Kidney glomerular epithelial cell (primary cell): Measurements from ENCODE around the gene IGSF9.
"Not testable (repeated sequence)": the region's sequence is repeated elsewhere in the genome, so short reads cannot be mapped to it uniquely, and the experiment has no call there.

ENCODE experiments used
- DNase-seq: peaks from one replicate; lab custom pipeline; 2025; lab: John Stamatoyannopoulos, UW

IGSF9 gene

DNA sequence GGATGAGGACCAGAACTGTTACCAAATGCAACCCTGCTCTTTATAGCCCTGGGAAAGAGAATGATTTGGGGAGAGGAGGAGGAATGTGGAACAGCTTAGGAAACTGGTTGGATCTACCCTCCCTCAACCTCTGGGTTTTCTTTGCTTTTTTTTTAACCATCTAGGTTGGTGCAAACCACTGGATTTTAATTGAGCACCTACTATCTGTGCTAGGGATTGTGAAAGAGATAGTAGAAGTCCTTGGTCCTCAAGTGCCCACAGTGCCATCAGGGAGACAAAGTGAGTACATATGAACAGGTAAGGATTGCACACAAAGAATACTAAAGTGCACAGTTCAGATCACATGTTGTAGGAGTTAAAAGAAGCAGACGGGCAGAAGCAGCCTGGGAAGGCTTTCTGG, 24.8 kb downstream of the IGSF9 start:
- DNase-seq, result no peak

DNA sequence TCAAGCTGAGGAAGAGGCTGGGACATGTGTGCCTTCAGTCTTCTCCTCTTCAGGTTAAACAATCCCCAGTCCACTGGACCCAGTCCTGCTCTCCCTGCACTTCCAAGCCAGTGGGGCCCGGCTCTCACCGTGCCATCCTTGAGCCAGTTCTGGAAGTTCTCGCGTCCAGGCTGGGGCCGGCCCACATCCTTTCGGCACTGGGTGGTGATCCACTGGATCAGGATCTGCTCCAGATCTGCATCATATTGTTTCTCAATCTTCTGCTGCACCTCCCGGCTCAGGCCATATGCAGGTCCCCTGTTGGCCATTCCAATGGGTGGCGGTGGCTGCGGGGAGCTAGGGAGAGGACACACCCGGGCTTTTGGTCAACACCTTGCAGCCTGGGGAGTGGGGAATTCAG, 25.2 kb downstream of the IGSF9 start:
- DNase-seq, result no peak

DNA sequence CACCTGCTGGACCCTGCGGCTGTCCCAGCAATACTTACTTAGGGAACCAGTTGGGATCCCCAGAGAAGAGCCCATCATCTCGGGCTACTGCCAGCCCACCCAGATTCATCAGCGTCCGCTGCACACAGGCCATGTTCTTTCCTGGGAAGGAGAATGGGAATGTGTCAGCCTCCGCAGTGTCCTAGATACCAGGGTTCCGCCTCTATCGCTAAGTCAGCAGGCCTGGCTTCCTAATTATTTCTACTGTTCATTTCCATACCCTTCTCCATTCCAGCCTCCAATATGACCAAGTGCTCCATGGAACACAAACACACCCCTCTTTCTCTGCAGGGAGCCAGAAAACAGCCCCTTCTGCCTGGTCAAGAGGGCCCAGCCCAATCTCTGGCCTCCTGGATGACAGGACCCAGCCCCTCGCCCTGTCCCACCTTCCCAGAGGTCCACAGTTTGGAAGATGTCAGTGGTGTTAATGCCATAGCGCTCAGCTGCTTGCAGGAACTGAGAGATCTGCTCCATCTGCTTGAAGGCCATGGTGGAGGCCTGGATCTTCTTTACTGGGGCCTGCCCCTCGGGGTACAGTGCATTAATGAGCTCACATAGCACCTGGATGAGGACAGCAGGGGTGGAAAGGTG, 26.1 kb downstream of the IGSF9 start:
- no peak for DNase-seq

DNA sequence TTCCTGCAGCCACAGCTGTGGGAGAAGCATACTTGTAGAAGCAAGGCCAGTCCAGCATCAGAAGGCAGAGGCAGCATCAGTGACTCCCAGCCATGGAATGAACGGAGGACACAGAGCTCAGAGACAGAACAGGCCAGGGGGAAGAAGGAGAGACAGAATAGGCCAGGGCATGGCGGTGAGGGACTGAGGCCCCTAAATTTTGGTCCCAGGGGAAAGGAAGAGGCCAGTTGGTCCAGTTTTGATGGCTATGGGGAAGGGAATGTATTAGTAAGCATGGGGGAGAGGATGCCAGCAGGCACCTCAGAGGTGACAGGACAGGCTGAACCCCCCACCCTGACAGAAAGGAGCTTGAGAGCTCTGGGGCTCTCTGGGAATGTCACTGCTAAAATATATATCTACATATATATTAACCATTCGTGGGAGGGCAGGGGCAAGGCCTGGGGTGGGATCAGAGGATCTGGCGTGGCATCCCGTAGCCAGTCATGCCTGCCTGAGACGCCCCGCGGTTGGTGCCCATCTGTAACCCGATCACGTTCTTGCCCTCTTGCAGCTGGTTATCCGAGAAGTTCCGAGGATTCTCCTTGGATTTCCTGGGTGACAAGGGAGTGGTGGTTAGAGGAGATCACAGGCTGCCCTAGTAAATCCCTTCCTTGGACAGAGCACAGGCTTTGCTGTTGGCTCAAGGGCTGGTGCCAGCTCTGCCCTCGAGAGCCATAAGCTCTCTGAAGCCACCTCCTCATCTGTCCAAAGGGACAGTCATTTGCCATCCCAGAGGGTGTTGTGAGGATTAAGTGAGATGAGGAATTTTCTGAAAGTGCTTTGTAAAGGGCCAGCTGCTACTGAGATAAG, 26.8 kb downstream of the IGSF9 start:
- no peak for DNase-seq

DNA sequence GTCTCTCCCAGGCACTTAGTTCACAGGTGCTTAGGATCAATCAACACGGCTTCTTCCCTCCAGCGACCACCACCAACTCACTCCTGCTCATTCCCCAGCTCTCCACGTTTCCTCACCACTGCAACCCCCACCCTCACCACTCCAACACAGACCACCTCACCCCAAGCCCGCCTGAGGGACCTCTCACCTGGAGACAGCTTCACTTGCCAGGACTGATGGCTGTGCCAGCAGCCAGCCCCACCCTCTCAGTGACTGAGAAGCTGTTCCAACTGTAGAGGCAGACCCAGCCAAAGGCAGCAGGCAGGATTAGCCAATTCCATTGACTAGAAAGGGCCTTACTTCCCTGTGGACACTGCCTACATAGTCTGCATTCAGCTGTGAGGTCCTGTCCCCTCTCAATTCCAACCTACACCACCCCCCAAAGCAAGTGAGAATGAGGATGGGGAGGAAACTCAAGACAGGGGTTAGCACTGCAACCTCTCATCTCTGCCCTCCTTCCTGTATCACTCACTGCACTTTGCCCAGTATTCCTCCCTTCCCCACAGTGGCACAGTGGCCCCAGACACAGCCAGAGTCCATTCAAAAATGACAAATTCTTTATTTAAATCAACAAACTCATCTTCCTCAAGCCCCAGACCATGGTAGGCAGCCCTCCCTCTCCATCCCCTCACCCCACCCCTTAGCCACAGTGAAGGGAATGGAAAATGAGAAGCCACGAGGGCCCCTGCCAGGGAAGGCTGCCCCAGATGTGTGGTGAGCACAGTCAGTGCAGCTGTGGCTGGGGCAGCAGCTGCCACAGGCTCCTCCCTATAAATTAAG, 27.7 kb downstream of the IGSF9 start:
- no peak for DNase-seq

DNA sequence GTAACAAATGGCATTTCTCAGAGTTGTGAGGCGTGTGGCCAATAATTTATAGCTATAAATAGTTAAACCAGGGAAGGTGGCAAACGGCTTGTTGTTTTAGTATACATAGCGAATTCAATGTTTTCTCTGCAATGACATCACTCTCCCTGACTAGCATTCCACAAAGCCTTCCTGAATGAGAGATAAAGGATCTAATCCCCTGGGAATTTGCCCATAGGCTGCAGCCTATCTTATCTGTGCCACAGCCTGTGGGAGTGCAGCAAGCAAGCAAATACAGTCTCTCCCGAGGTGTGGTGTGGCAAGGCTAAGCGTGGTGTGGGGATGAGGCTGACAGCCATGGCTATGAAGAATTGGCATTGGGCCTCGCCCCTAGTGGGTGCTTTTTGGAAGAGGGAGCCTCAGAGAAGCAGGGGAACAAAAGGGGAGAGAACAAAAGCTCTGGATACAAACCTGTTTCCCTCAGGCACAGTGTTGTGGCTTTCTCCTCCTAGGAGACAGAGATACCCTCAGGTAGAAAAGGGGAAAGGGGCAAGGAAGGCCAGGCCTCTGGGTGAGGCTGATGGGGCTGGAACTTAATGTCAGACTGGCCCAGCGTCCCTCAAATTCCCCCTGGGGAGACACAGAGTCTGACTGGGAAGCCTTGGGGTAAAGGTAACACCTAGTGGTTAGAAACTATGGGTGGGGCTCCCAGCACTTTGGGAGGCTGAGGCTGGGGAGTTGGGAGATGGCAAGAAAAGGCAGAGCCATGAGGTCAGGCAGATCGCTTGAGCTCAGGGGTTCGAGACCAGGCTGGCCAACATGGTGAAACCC, 29.0 kb downstream of the IGSF9 start:
- DNase-seq, result peak; percentile 83

DNA sequence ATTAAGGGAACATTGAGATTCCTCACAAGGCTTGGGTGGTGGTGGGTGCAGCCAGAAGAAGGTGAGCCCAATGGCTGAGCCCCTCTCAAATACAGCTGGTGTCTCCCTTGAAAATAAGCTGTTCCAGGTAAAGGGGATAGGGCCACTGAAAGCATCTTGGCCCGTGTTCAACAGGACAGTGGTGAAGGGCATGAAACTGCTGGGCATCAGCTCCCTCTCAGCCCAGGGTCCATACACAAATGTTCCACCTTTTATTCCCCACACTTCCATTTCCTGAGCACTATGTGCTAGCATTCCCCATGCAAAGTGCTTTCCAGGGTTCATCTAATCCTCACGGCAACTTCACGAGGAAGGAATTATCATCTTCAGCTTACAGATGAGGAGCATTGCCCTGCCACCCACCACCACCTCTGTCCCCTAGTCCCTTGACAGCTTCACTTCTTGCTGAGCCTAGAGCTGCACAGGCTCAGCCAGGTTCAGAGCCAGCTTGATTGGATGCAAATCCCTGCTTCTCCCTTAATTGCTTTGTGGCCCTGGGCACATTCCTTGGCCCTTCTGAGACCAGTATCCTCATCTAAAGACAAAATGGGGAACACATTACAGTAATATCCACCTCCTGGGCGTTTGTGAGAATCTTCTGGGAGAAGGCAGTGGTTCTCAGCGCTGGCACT, 29.7 kb downstream of the IGSF9 start:
- DNase-seq, result no peak

DNA sequence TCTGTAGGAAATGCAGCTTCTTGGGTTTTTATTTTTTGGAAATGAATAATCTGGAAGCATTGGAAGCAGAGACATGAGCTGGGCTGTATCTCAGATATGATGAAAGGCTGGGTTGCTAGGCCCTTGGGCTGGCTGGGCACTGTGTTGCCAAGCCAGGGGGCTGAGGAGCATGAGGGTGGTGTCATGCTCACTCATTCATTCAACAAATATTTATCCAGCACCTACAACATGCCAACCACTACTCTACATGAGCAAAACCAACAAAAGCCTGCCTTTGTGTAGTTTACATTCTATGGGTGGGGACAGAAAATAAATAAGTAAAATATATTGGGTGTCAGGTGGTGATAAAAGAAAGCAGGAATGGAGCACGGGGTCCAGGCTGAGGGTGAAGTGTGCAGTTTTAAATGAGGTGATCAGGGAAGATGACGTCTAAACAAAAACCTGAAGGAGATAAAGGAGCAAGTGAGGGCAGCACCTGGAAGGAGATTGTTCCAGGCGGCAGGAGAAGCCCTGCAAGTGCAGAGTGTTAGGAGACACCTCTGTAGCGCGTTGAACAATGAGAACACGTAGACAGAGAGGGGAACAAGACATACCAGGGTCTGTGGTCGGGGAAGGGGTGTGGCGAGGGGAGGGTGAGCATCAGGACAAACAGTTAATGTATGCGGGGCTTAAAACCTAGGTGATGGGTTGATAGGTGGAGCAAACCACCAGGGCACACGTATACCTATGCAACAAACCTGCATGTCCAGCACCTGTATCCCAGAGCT, 31.0 kb downstream of the IGSF9 start:
- DNase-seq, result no peak

DNA sequence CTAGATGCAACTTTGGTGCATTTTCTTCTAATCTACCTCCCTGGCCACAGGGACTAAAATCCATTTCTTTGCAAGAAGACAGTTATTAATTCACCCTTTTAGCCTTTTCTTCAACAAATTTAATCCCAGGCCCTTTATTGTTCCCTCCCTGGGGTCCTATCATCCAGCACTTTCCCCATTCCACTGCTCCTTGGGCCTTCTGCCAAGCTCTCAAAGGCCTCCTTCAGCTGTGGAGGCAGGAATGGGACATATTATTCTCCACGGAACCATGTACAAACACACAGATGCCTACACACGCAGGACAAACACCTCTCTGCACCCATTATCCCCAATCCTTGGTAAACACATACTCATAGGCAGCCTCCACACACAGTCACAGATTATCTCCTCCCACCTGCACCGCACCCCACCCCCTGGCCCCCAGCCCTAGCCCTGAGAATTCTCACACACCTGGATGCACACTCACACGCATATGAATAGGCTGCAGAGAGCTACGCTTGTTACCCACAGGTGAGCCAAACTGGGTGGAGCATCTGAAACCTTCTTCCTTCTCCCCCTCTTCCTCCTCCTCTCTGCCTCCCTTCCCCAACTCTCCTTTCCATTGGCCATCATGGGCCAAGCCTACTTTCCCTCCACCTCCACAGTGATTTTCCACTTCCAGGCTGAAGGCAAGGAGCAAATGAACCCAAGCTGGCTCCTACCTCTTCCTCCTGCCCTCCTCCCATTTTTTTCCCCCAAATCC, 31.8 kb downstream of the IGSF9 start:
- no peak for DNase-seq

DNA sequence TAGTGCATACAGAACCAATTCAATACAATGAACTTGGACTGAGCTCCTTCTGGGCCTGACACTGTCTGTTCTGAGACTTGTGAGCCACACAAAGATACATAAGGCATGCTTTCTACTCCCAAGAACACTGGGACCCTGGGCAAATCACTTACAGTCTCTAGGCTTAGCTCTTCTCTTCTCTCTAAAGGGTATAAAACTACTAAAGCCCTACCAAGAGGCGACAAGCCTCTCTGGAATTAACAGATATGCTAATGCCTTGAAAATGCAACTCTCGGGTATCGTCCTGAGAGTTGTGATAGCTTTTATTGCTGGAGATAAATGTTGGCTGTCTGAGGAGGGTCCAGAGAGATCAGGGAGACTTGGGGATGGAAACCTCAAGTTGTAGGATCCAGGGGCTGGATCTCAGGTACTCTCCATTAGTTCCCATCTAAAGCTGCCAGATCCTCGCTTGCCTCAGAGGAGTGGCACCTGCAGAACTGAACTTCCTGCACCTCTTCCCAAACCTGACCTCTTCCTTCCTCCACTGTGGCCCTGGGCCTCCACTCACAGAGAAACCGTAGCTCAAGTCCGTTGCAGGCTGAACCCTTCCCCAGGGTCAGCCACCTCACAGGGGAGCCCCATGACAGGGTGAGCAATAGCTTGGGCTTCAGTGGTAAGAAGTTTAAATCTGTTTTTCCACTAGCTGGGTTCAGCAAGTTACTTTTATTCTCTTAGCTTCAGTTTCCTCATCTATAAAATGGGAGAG, 33.9 kb downstream of the IGSF9 start:
- no peak for DNase-seq

DNA sequence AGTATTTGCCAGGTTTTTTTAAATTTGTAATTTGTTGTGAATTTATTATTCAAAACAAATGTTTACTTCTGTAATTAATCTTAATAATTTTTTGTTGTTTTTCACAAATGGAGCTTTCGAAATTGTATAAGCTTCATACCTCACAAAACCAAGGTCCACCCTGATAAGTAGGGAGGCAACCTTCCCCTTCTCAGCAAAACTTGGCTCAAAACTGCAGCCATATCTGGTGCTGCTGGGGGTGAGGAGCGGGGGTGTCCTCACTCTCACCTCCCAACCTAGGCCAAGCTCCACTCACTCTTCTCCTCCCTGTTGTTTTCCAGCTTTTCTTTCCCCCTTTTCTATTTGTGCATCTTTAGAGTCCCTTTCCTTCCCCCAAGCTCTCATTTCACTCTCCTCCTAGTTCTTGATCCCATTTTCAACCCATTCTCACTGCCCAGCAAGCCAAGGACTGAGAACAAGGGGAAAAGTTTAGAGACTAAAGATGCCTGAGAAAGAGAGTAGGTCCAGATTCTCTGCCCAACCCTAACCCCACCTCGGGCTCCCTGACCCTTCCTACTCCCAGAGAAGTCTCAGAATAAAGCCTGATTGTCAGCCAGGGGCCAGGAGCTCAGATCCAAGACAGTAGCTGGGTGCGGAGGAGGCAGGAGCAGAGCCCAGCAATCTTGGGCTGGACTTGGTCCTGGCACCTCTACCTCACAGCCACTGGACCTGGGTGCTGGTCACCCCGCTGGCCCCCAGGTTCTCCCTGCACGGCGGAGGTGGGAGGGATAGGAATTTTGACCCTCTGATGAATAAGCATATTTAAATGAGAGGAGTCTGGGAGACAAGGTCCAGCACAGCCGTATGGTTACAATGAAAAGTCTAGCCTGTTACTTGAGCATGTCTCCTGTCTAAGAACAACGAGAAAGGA, 37.1 kb downstream of the IGSF9 start:
- DNase-seq, result no peak

DNA sequence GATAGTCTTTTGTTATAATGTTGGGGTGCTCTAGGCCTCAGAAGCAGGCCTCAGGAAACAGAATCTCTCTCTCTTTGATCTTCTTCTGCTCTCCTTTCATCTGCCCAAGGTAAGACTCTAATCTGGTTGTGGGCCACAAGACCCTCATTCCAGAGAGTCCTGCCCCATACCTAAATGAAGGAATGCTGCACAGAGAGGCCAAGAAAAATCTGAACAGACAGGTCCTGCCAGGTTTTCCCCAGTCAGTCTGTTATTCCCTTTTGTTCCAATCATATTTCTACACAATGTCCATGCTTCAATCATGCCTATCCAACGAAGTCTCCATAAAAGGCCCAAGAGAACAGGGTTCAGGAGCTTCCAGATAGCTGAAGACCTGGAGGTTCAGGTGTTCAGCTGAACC, 38.5 kb downstream of the IGSF9 start:
- no peak for DNase-seq

DNA sequence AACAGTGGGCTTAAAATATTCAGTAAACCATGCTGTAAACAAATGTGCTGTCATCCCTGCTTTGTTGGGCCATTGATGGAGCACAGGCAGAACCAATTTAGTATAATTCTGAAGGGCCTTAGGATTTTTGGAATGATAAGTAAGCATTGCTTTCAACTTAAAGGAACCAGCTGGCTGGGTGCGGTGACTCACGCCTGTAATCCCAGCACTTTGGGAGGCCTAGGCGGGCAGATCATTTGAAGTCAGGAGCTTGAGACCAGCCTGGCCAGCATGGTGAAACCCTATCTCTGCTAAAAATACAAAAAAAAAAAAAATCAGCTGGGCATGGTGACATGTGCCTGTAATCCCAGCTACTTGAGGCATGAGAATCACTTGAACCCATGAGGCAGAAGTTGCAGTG, 41.4 kb downstream of the IGSF9 start:
- DNase-seq, result not testable (repeated sequence)

DNA sequence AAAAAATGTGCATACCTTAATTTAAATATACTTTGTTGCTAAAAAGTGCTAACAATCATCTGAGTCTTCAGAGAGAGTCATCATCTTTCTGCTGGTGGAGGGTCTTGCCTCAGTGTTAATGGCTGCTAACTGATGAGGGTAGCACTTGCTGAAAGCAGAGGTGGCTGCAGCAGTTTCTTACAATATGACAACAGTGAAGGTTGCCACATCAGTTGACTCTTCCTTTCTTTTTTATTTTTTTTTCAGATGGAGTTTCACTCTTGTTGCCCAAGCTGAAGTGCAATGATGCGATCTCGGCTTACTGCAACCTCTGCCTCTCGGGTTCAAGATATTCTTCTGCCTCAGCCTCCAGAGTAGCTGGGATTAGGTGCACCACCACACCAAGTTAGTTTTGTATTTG, 42.9 kb downstream of the IGSF9 start:
- DNase-seq, result no peak

DNA sequence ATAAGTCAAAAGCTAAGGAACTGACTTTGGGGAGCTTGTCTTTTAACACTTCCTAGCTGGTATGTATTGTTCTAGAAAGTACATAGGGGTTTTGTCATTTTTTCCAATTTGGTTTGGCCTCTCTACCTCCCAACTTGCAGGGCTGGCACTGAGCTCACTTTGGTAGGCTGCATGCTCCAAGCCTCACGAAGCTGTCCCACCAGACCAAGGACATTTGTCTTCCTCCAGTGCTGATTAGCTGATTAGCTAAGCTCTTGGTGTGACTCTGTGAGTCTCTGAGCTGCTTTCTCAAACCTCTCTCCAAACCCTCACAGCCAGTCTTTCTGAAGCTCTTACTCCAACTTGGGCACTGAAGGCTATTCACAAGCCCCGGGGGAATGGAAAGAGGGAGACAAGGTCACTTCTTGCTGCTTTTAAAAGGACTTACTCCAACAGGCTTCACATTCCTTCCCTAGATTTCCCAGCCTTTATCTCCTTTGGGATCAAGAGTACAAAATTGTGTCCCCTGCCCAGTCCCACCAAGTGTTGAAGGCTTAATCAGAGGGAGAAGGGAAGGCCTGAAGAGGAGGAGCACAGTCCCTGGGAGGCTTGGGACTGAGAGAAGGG, 44.6 kb downstream of the IGSF9 start:
- DNase-seq, result no peak

DNA sequence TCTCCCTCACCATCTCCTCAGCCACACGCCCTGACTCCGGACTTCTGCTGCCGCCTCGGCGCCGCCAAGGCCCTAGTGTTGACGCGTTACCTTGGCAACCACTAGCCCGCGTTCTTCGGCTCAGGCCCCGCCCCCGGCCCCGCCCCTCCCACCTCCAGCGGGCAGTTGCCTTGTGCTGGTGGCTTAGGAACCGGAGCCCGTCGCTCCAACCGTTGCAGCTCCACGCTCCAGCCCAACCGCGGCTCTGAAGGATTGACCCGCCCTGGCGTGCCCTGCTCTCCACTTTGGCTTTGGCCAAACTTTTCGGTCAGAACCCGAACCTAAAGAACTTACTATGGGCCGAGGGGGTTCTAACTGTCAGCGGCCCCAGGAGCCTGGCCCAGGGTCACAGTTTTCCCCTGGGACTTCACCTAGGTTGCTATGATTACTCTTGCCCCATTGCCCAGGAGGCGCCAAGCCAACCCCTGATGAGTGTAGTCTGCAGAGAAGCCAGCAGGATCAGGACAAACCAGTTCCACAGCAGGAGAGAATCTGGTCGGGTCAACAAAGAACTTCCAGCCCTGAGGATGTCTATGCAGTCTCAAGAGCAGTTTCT, 45.2 kb downstream of the IGSF9 start, which contains the start of gene CFAP45:
TSS of gene CFAP45 (minus strand) at position 80 of the 595 bp plus-strand sequence. CDS start at position 13, 67 bp downstream.
- no peak for DNase-seq

DNA sequence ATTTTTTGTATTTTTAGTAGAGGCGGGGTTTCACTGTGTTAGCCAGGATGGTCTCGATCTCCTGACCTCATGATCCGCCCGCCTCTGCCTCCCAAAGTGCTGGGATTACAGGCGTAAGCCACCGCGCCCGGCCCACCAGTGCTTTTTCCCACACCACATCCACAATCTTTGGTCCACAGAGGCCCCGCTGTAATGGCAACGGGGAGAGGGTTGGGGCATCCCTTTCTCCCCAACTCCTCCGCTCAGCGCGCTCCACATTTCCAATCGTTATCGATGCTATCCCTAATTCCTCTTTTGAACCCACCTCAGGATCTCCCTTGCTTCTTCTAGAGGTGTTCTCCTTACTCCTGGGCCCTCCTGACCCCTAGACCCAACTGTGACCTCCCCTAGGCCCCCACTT, 45.8 kb downstream of the IGSF9 start:
- DNase-seq, result not testable (repeated sequence)
